ENCODE measurements around the gene KCNJ10.
"Not testable (repeated sequence)": the region's sequence is repeated elsewhere in the genome, so short reads cannot be mapped to it uniquely, and the experiment has no call there.

DNA sequence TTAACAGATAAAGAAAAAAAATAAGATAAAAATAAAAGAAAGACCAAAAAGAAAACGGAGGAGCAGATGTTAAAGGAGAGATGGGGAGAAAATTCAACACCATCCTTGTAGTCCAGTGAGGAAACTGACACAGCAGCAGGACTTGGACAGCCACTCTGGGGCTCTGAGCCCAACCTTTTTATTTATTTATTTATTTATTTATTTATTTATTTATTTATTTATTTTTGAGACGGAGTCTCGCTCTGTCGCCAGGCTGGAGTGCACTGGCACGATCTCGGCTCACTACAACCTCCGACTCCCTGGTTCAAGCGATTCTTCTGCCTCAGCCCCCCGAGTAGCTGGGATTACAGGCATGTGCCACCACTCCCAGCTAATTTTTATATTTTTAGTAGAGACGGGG is 41.5 kb upstream of the KCNJ10 start:
- not testable (repeated sequence) for TF ChIP-seq POLR2A (IDR thresholded peaks at IDR 0.05)
- TF ChIP-seq, protein P1, sequence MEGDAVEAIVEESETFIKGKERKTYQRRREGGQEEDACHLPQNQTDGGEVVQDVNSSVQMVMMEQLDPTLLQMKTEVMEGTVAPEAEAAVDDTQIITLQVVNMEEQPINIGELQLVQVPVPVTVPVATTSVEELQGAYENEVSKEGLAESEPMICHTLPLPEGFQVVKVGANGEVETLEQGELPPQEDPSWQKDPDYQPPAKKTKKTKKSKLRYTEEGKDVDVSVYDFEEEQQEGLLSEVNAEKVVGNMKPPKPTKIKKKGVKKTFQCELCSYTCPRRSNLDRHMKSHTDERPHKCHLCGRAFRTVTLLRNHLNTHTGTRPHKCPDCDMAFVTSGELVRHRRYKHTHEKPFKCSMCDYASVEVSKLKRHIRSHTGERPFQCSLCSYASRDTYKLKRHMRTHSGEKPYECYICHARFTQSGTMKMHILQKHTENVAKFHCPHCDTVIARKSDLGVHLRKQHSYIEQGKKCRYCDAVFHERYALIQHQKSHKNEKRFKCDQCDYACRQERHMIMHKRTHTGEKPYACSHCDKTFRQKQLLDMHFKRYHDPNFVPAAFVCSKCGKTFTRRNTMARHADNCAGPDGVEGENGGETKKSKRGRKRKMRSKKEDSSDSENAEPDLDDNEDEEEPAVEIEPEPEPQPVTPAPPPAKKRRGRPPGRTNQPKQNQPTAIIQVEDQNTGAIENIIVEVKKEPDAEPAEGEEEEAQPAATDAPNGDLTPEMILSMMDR (IDR thresholded peaks at IDR 0.05), result not testable (repeated sequence)
